MG63 (cell line): Measurements from ENCODE around the gene IDUA. TPM values are rescaled to one million over a fixed set of nuclear protein-coding genes. Genes with fewer than 3 reads are reported as not detected.
"Not testable (repeated sequence)": the region's sequence is repeated elsewhere in the genome, so short reads cannot be mapped to it uniquely, and the experiment has no call there.

Experiments used
- DNase-seq: peaks from one replicate; pipeline ENCODE4 v3.0.0-alpha.2; 2020
- H3K27me3 ChIP-seq: fragments of 250-450 bp; sonication (Bioruptor Pico); 2 replicates; pipeline ENCODE4 v1.5.1; 2020; ENCODE audit warnings: mild to moderate bottlenecking, moderate library complexity
- H3K36me3 ChIP-seq: fragments of 250-450 bp; sonication (Bioruptor Pico); 2 replicates; pipeline ENCODE4 v1.5.1; 2020; ENCODE audit warnings: mild to moderate bottlenecking, moderate library complexity
- H3K4me3 ChIP-seq: fragments of 250-450 bp; sonication (Bioruptor Pico); 2 replicates; pipeline ENCODE4 v1.5.1; 2020; ENCODE audit warnings: mild to moderate bottlenecking, moderate library complexity
- H3K9me3 ChIP-seq: fragments of 250-450 bp; sonication (Bioruptor Pico); 2 replicates; pipeline ENCODE4 v1.5.1; 2020; ENCODE audit warnings: mild to moderate bottlenecking, moderate library complexity
- total RNA-seq: library from RNA; depleted of rRNA; stranded (reverse); fragments of >200 nt; shearing (Covaris generic); gene quantifications from 2 replicates; pipeline ENCODE4 v1.2.3, GENCODE V29; 2014; ENCODE audit warnings: low replicate concordance

Gene IDUA
- total RNA-seq, 1 experiment from 2014 or later = 13.5 TPM

- no peak for DNase-seq
- no peaks in the 10 kb centered on the region for H3K9me3 ChIP-seq
- H3K27me3 ChIP-seq = no peaks in the 10 kb centered on the region
- no peak overlapping the region for H3K4me3 ChIP-seq
- H3K36me3 ChIP-seq = no peaks in the 10 kb centered on the region
Observed at GRCh38 chr4:1040344-1041146, 53.7 kb downstream of the IDUA start.

- peak; percentile 89 for DNase-seq
- Histone ChIP-seq H3K27me3 (no peaks in the 10 kb centered on the region), H3K4me3 (no peak overlapping the region), H3K36me3 (no peaks in the 10 kb centered on the region), H3K9me3 (no peaks in the 10 kb centered on the region)
Observed at GRCh38 chr4:1041147-1041935, 54.5 kb downstream of the IDUA start.

GRCh38 chr4:1041936-1042330 lies 55.1 kb downstream of the IDUA start:
- no peak for DNase-seq
- H3K4me3 ChIP-seq = no peak overlapping the region
- no peaks in the 10 kb centered on the region for H3K27me3 ChIP-seq
- H3K9me3 ChIP-seq = no peaks in the 10 kb centered on the region
- H3K36me3 ChIP-seq = no peaks in the 10 kb centered on the region

- H3K4me3 ChIP-seq = no peak overlapping the region
- no peaks in the 10 kb centered on the region for H3K27me3 ChIP-seq
- DNase-seq = no peak
- no peaks in the 10 kb centered on the region for H3K36me3 ChIP-seq
- no peaks in the 10 kb centered on the region for H3K9me3 ChIP-seq
Observed at GRCh38 chr4:1042352-1043055, 55.7 kb downstream of the IDUA start.

GRCh38 chr4:1043162-1043561 lies 56.3 kb downstream of the IDUA start:
- DNase-seq = no peak
- H3K36me3 ChIP-seq = no peaks in the 10 kb centered on the region
- H3K9me3 ChIP-seq = no peaks in the 10 kb centered on the region
- no peaks in the 10 kb centered on the region for H3K27me3 ChIP-seq
- no peak overlapping the region for H3K4me3 ChIP-seq

- Histone ChIP-seq H3K9me3 (no peaks in the 10 kb centered on the region), H3K27me3 (no peaks in the 10 kb centered on the region), H3K4me3 (no peak overlapping the region), H3K36me3 (no peaks in the 10 kb centered on the region)
- peak; percentile 97 for DNase-seq
Observed at GRCh38 chr4:1043651-1044468, 57.0 kb downstream of the IDUA start.

- H3K4me3 ChIP-seq = no peak overlapping the region
- H3K36me3 ChIP-seq = no peaks in the 10 kb centered on the region
Observed at GRCh38 chr4:1044469-1045192, 57.8 kb downstream of the IDUA start.

GRCh38 chr4:1045193-1045594 lies 58.4 kb downstream of the IDUA start:
- Histone ChIP-seq H3K36me3 (no peaks in the 10 kb centered on the region), H3K9me3 (no peaks in the 10 kb centered on the region), H3K4me3 (no peak overlapping the region), H3K27me3 (no peaks in the 10 kb centered on the region)
- DNase-seq = no peak

More at GRCh38 chr4:1044469-1045192, 57.8 kb downstream of the IDUA start:
- no peak for DNase-seq
- no peaks in the 10 kb centered on the region for H3K27me3 ChIP-seq
- no peaks in the 10 kb centered on the region for H3K9me3 ChIP-seq

- Histone ChIP-seq H3K27me3 (no peaks in the 10 kb centered on the region), H3K36me3 (no peaks in the 10 kb centered on the region), H3K9me3 (no peaks in the 10 kb centered on the region), H3K4me3 (no peak overlapping the region)
- no peak for DNase-seq
Observed at GRCh38 chr4:1045595-1046201, 58.9 kb downstream of the IDUA start.

- H3K4me3 ChIP-seq, H3K36me3 ChIP-seq, H3K27me3 ChIP-seq, H3K9me3 ChIP-seq: not testable (repeated sequence)
- peak; percentile 58 for DNase-seq
Observed at GRCh38 chr4:1046581-1047011, 59.8 kb downstream of the IDUA start.

GRCh38 chr4:1047106-1047975 lies 60.5 kb downstream of the IDUA start:
- DNase-seq = no peak
- Histone ChIP-seq H3K36me3 (no peaks in the 10 kb centered on the region), H3K9me3 (no peaks in the 10 kb centered on the region), H3K4me3 (no peak overlapping the region), H3K27me3 (no peaks in the 10 kb centered on the region)

- no peaks in the 10 kb centered on the region for H3K36me3 ChIP-seq
- H3K9me3 ChIP-seq = no peaks in the 10 kb centered on the region
- no peak for DNase-seq
- no peak overlapping the region for H3K4me3 ChIP-seq
- no peaks in the 10 kb centered on the region for H3K27me3 ChIP-seq
Observed at GRCh38 chr4:1047976-1048772, 61.3 kb downstream of the IDUA start.

- Histone ChIP-seq H3K27me3 (no peaks in the 10 kb centered on the region), H3K9me3 (no peaks in the 10 kb centered on the region), H3K36me3 (no peaks in the 10 kb centered on the region), H3K4me3 (no peak overlapping the region)
- no peak for DNase-seq
Observed at GRCh38 chr4:1048773-1049590, 62.1 kb downstream of the IDUA start.
